ENCODE results near the gene ANKUB1. TPM values are rescaled to one million over a fixed set of nuclear protein-coding genes. Genes with fewer than 3 reads are reported as not detected.

Gene ANKUB1
- total and polyA plus RNA-seq, 2 donors (not counting 1 experiment from before 2014, with no cell fraction given): not detected

DNA sequence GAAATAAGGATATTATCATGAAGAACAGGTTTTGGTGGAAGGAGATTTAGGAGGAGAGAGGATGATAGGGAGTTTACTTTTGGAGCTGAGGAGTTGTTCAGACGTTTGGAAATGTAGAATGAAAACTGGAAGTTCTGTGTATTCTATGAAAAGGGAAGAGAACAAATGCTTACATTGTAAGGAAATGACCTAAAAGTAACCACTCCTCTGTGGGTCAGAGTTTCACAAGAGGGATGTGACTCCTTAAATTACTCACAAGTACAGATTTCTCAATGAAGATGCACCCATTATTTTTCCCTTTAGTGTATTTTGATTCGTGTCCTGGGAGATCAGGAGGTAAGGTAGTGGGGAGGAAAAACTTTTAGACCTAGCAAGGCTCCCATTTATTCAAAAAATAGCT, 24.6 kb upstream of the ANKUB1 start:
- Mint-ChIP-seq H3K9me3 (ENCODE audit: insufficient read depth) (no peaks in the 10 kb centered on the region), H3K4me1 (peaks cover 69% of the 10 kb centered on the region), H3K27me3 (no peaks in the 10 kb centered on the region), H3K4me3 (no peak overlapping the region), H3K27ac (no peak overlapping the region)
- peak overlapping the region in 1 of 5 experiments; percentile 2 for H3K4me3 ChIP-seq (ENCODE audit: control extremely low read depth in 1 of 5, extremely low read depth in 1 of 5, insufficient read depth in 1 of 5, low read depth in 2 of 5, low read length in 4 of 5)
- ChIA-PET POLR2A (no interaction called here), CTCF (interaction anchor here (1.0 kb wide), 1 partner anchor 9 kb away, joined by 4 read pairs; no protein-coding TSS in a partner anchor)
- H3K27ac ChIP-seq (ENCODE audit: low read length in 2 of 2): no peak overlapping the region
- ATAC-seq (ENCODE audit: low read depth) (no peak), DNase-seq (no peak)
- intact Hi-C loops (cut with micrococcal nuclease): loop anchor here (5.0 to 10.0 kb wide), 3 partner anchors 40 to 822 kb away; partner anchors contain the start of genes EIF2A, GYG1 and SERP1
- no peak overlapping the region for H3K4me2 ChIP-seq (replicated peaks; ENCODE audit: low read depth, low read length, poor library complexity, severe bottlenecking)
- no peaks in the 10 kb centered on the region for H3K9me3 ChIP-seq (ENCODE audit: control extremely low read depth in 1 of 3, control insufficient read depth in 2 of 3, insufficient read depth in 1 of 3, low read length in 2 of 3)
- H3K36me3 ChIP-seq (replicated peaks in 1 of 2; ENCODE audit: control extremely low read depth in 1 of 2, control insufficient read depth in 1 of 2, extremely low read depth in 1 of 2, insufficient read depth in 2 of 2, low read length in 1 of 2): no peaks in the 10 kb centered on the region
- no CpG with 5 or more reads among the region's 2 CpGs for WGBS (ENCODE audit: insufficient coverage)
- H2AFZ ChIP-seq (ENCODE audit: insufficient read depth, low read depth, low read length, poor library complexity, severe bottlenecking): no peak overlapping the region
- peaks cover 88% of the 10 kb centered on the region for H3K79me2 ChIP-seq (ENCODE audit: control insufficient read depth, insufficient read depth, low read length)
- peaks cover 53% of the 10 kb centered on the region for H4K20me1 ChIP-seq (ENCODE audit: control insufficient read depth, insufficient read depth, low read length, poor library complexity, severe bottlenecking)
- H3K9ac ChIP-seq (ENCODE audit: low read length): no peak overlapping the region
- peaks cover 38 to 39% of the 10 kb centered on the region in 2 donors for H3K4me1 ChIP-seq (ENCODE audit: control insufficient read depth in 2 of 2, insufficient read depth in 2 of 2, low read length in 2 of 2)
- H3K27me3 ChIP-seq (replicated peaks in 1 of 4; ENCODE audit: control extremely low read depth in 1 of 4, control insufficient read depth in 3 of 4, insufficient read depth in 4 of 4, low read length in 3 of 4): no peaks in the 10 kb centered on the region
- TF ChIP-seq, protein P1, sequence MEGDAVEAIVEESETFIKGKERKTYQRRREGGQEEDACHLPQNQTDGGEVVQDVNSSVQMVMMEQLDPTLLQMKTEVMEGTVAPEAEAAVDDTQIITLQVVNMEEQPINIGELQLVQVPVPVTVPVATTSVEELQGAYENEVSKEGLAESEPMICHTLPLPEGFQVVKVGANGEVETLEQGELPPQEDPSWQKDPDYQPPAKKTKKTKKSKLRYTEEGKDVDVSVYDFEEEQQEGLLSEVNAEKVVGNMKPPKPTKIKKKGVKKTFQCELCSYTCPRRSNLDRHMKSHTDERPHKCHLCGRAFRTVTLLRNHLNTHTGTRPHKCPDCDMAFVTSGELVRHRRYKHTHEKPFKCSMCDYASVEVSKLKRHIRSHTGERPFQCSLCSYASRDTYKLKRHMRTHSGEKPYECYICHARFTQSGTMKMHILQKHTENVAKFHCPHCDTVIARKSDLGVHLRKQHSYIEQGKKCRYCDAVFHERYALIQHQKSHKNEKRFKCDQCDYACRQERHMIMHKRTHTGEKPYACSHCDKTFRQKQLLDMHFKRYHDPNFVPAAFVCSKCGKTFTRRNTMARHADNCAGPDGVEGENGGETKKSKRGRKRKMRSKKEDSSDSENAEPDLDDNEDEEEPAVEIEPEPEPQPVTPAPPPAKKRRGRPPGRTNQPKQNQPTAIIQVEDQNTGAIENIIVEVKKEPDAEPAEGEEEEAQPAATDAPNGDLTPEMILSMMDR (IDR thresholded peaks at IDR 0.05): no peak
- no peak for TF ChIP-seq EZH2 (IDR thresholded peaks at IDR 0.05; ENCODE audit: borderline replicate concordance, insufficient read depth, low read depth, low read length, poor library complexity, severe bottlenecking)

- no peaks in the 10 kb centered on the region for H3K36me3 ChIP-seq (replicated peaks in 1 of 2; ENCODE audit: control extremely low read depth in 1 of 2, control insufficient read depth in 1 of 2, extremely low read depth in 1 of 2, insufficient read depth in 2 of 2, low read length in 1 of 2)
- no peak overlapping the region for H3K9ac ChIP-seq (ENCODE audit: low read length)
- Mint-ChIP-seq H3K27me3 (no peaks in the 10 kb centered on the region), H3K9me3 (ENCODE audit: insufficient read depth) (no peaks in the 10 kb centered on the region), H3K4me3 (peak overlapping the region; percentile 32), H3K4me1 (peaks cover 67% of the 10 kb centered on the region), H3K27ac (no peak overlapping the region)
- POLR2A ChIA-PET: no interaction called here
- intact Hi-C loops (cut with micrococcal nuclease): loop anchor here (5.0 to 10.0 kb wide), 3 partner anchors 41 to 822 kb away; partner anchors contain the start of genes EIF2A, GYG1 and SERP1
- H3K27me3 ChIP-seq (replicated peaks in 1 of 4; ENCODE audit: control extremely low read depth in 1 of 4, control insufficient read depth in 3 of 4, insufficient read depth in 4 of 4, low read length in 3 of 4): no peaks in the 10 kb centered on the region
- H4K20me1 ChIP-seq (ENCODE audit: control insufficient read depth, insufficient read depth, low read length, poor library complexity, severe bottlenecking): peaks cover 48% of the 10 kb centered on the region
- peaks cover 39 to 41% of the 10 kb centered on the region in 2 donors for H3K4me1 ChIP-seq (ENCODE audit: control insufficient read depth in 2 of 2, insufficient read depth in 2 of 2, low read length in 2 of 2)
- ATAC-seq (ENCODE audit: low read depth) (no peak), DNase-seq (no peak)
- no peak for TF ChIP-seq EZH2 (IDR thresholded peaks at IDR 0.05; ENCODE audit: borderline replicate concordance, insufficient read depth, low read depth, low read length, poor library complexity, severe bottlenecking)
- TF ChIP-seq, protein P1 (IDR thresholded peaks at IDR 0.05): no peak
- H3K27ac ChIP-seq (ENCODE audit: low read length in 2 of 2): no peak overlapping the region
- peaks cover 81% of the 10 kb centered on the region for H3K79me2 ChIP-seq (ENCODE audit: control insufficient read depth, insufficient read depth, low read length)
- peak overlapping the region in 1 of 5 experiments; percentile 17 for H3K4me3 ChIP-seq (ENCODE audit: control extremely low read depth in 1 of 5, extremely low read depth in 1 of 5, insufficient read depth in 1 of 5, low read depth in 2 of 5, low read length in 4 of 5)
- peak overlapping the region; percentile 84 for H3K4me2 ChIP-seq (replicated peaks; ENCODE audit: low read depth, low read length, poor library complexity, severe bottlenecking)
- no peak overlapping the region for H2AFZ ChIP-seq (ENCODE audit: insufficient read depth, low read depth, low read length, poor library complexity, severe bottlenecking)
- H3K9me3 ChIP-seq (ENCODE audit: control extremely low read depth in 1 of 3, control insufficient read depth in 2 of 3, insufficient read depth in 1 of 3, low read length in 2 of 3): no peaks in the 10 kb centered on the region
- no CpG with 5 or more reads among the region's 3 CpGs for WGBS (ENCODE audit: insufficient coverage)
- CTCF ChIA-PET: interaction anchor here (0.8 kb wide), 1 partner anchor 8 kb away, joined by 3 read pairs; no protein-coding TSS in a partner anchor
Observed at GRCh38 chr3:149816311-149816710, 24.0 kb upstream of the ANKUB1 start.
